ENCODE measurements around the gene CHST6. TPM values are rescaled to one million over a fixed set of nuclear protein-coding genes. Genes with fewer than 3 reads are reported as not detected.
A peak's percentile ranks its signal among the peaks of the same experiment; 100 is the strongest.
"Not testable (repeated sequence)": the region's sequence is repeated elsewhere in the genome, so short reads cannot be mapped to it uniquely, and the experiment has no call there.

Gene CHST6
- total RNA-seq, 1 donor from 2014 or later, result 0.43 TPM

- peaks cover 12% of the 10 kb centered on the region for H3K36me3 Mint-ChIP-seq (ENCODE audit: unreplicated experiment)
- H3K4me3 Mint-ChIP-seq (ENCODE audit: unreplicated experiment), result peak overlapping the region; percentile 22
- no peaks in the 10 kb centered on the region for H3K9me3 Mint-ChIP-seq (ENCODE audit: unreplicated experiment)
- no peak for DNase-seq (ENCODE audit: extremely low spot score, unreplicated experiment)
- TF ChIP-seq CTCF (IDR thresholded peaks at IDR 0.05), result no peak
- no peak overlapping the region for H3K27ac Mint-ChIP-seq (ENCODE audit: unreplicated experiment)
- H3K27me3 Mint-ChIP-seq (ENCODE audit: unreplicated experiment), result no peaks in the 10 kb centered on the region
- H3K4me1 Mint-ChIP-seq (ENCODE audit: unreplicated experiment), result peaks cover 41% of the 10 kb centered on the region
Observed at GRCh38 chr16:75429621-75430403, 65.4 kb downstream of the CHST6 start.

- not testable (repeated sequence) for H3K27me3 Mint-ChIP-seq (ENCODE audit: unreplicated experiment); H3K9me3 Mint-ChIP-seq (ENCODE audit: unreplicated experiment); H3K4me3 Mint-ChIP-seq (ENCODE audit: unreplicated experiment); DNase-seq (ENCODE audit: extremely low spot score, unreplicated experiment)
- Mint-ChIP-seq H3K36me3 (ENCODE audit: unreplicated experiment) (peaks cover 12% of the 10 kb centered on the region), H3K27ac (ENCODE audit: unreplicated experiment) (peak overlapping the region; percentile 50), H3K4me1 (ENCODE audit: unreplicated experiment) (peaks cover 31% of the 10 kb centered on the region)
Observed at GRCh38 chr16:75426524-75426923, 68.7 kb downstream of the CHST6 start.

- peaks cover 35% of the 10 kb centered on the region for H3K4me1 Mint-ChIP-seq (ENCODE audit: unreplicated experiment)
Observed at GRCh38 chr16:75424105-75424762, 71.0 kb downstream of the CHST6 start.

GRCh38 chr16:75423723-75424104, 71.5 kb downstream of the CHST6 start:
- Mint-ChIP-seq H3K27ac (ENCODE audit: unreplicated experiment) (no peak overlapping the region), H3K36me3 (ENCODE audit: unreplicated experiment) (peaks cover 5% of the 10 kb centered on the region), H3K9me3 (ENCODE audit: unreplicated experiment) (no peaks in the 10 kb centered on the region), H3K4me1 (ENCODE audit: unreplicated experiment) (peaks cover 35% of the 10 kb centered on the region), H3K27me3 (ENCODE audit: unreplicated experiment) (no peaks in the 10 kb centered on the region), H3K4me3 (ENCODE audit: unreplicated experiment) (no peak overlapping the region)
- DNase-seq (ENCODE audit: extremely low spot score, unreplicated experiment), result no peak
- no peak for TF ChIP-seq CTCF (IDR thresholded peaks at IDR 0.05)

More at GRCh38 chr16:75424105-75424762, 71.0 kb downstream of the CHST6 start:
- not testable (repeated sequence) for H3K9me3 Mint-ChIP-seq (ENCODE audit: unreplicated experiment); H3K4me3 Mint-ChIP-seq (ENCODE audit: unreplicated experiment); DNase-seq (ENCODE audit: extremely low spot score, unreplicated experiment); H3K27me3 Mint-ChIP-seq (ENCODE audit: unreplicated experiment); H3K27ac Mint-ChIP-seq (ENCODE audit: unreplicated experiment); H3K36me3 Mint-ChIP-seq (ENCODE audit: unreplicated experiment)

Other genes starting within 250 kb of the CHST6 start
- 126 and 138 TPM in 2 replicates for gene BCAR1, start 243.8 kb downstream of the CHST6 start, total RNA-seq
- gene CFDP1, start 61.9 kb downstream of the CHST6 start, total RNA-seq, result 62.4 and 65.6 TPM in 2 replicates
- gene TMEM170A, start 30.8 kb downstream of the CHST6 start, total RNA-seq, result 13.9 and 15.2 TPM in 2 replicates
- 0.27 TPM in 1 of 2 replicates, not detected in the other for gene CHST5, start 40.7 kb upstream of the CHST6 start, total RNA-seq
- gene TMEM231, start 60.8 kb upstream of the CHST6 start, total RNA-seq, result 8.3 and 8.4 TPM in 2 replicates
- 84.6 and 90.3 TPM in 2 replicates for gene GABARAPL2, start 70.9 kb upstream of the CHST6 start, total RNA-seq
- gene ADAT1, start 127.8 kb upstream of the CHST6 start, total RNA-seq, result 55.0 and 55.9 TPM in 2 replicates
- 104 and 108 TPM in 2 replicates for gene KARS1, start 152.2 kb upstream of the CHST6 start, total RNA-seq
- gene TERF2IP, start 152.3 kb upstream of the CHST6 start, total RNA-seq, result 65.8 and 66.4 TPM in 2 replicates
- gene CPHXL2, start 181.6 kb upstream of the CHST6 start, total RNA-seq, result not detected in 2 replicates
- gene DUXB, start 206.0 kb upstream of the CHST6 start, total RNA-seq, result not detected in 2 replicates
- gene CPHXL, start 231.0 kb upstream of the CHST6 start, total RNA-seq, result not detected in 2 replicates

Data from osteocyte (in vitro differentiated cells).